Common myeloid progenitor, CD34-positive (primary cell): ENCODE measurements around the gene TRDN.

Source experiments
- CTCF ChIA-PET: fragments of 350-600 bp; sonication (Branson Sonifier 250); formaldehyde crosslinking; loops from one replicate; lab custom pipeline; 2021; ENCODE audit warnings: antibody characterized with exemption; lab: Charles Lee
- POLR2A ChIA-PET: fragments of 350-600 bp; sonication (Branson Sonifier 250); formaldehyde crosslinking; loops from one replicate; lab custom pipeline; 2021; ENCODE audit warnings: antibody characterized with exemption; lab: Charles Lee
- DNase-seq, 3 donors: peaks; one replicate each; pipeline versions ENCODE4 v3.0.0 to v3.0.0-alpha.2; 2013
- H3K27ac ChIP-seq, 2 experiments: 1 replicate in 1 of 2; 2 replicates in 1 of 2; pipeline ENCODE4 v1.7.0; 2013; ENCODE audit warnings: inconsistent platforms in 2 of 2, low read length in 2 of 2, mild to moderate bottlenecking in 2 of 2, low read depth in 1 of 2, moderate library complexity in 1 of 2; ENCODE audit not compliant: severe bottlenecking in 2 of 2, insufficient read depth in 1 of 2, poor library complexity in 1 of 2
- H3K27me3 ChIP-seq, 5 experiments: replicated peaks in 2 of 5; 1 replicate in 3 of 5; 2 replicates in 2 of 5; pipeline versions ENCODE4 v1.6.1 to v1.7.0; 2013; ENCODE audit warnings: low read length in 4 of 5, mild to moderate bottlenecking in 2 of 5, moderate library complexity in 2 of 5, inconsistent platforms in 1 of 5; ENCODE audit not compliant: insufficient read depth in 5 of 5, control insufficient read depth in 4 of 5
- H3K36me3 ChIP-seq, 4 experiments: 1 replicate in 2 of 4; 2 replicates in 2 of 4; pipeline versions ENCODE4 v1.6.1 to v1.7.0; 2013; ENCODE audit warnings: low read length in 3 of 4, control low read depth in 1 of 4, mild to moderate bottlenecking in 1 of 4; ENCODE audit not compliant: control insufficient read depth in 4 of 4, insufficient read depth in 4 of 4
- H3K4me1 ChIP-seq, 4 experiments: 1 replicate in 3 of 4; 2 replicates in 1 of 4; pipeline versions ENCODE4 v1.6.1 to v1.7.1; 2013; ENCODE audit warnings: low read length in 3 of 4, mild to moderate bottlenecking in 3 of 4, control low read depth in 1 of 4, inconsistent platforms in 1 of 4, moderate library complexity in 1 of 4; ENCODE audit not compliant: control insufficient read depth in 4 of 4, insufficient read depth in 4 of 4; ENCODE audit errors: control extremely low read depth in 1 of 4
- H3K4me3 ChIP-seq, 7 experiments: 1 replicate in 4 of 7; 2 replicates in 3 of 7; pipeline versions ENCODE4 v1.5.1 to v1.7.0; 2013; ENCODE audit warnings: mild to moderate bottlenecking in 7 of 7, low read length in 6 of 7, moderate library complexity in 6 of 7, inconsistent platforms in 2 of 7, low read depth in 2 of 7, control low read depth in 1 of 7; ENCODE audit not compliant: insufficient read depth in 4 of 7, control insufficient read depth in 1 of 7; ENCODE audit errors: extremely low read depth in 1 of 7
- H3K9me3 ChIP-seq, 5 experiments: 1 replicate in 4 of 5; 2 replicates in 1 of 5; pipeline versions ENCODE4 v1.6.1 to v1.7.1; 2013; ENCODE audit warnings: low read length in 4 of 5, mild to moderate bottlenecking in 2 of 5, inconsistent platforms in 1 of 5, low read depth in 1 of 5, moderate library complexity in 1 of 5; ENCODE audit not compliant: control insufficient read depth in 4 of 5, insufficient read depth in 2 of 5; ENCODE audit errors: control extremely low read depth in 1 of 5
- WGBS: methylation state at CpG from one replicate; pipeline ENCODE4 v1.1.5; 2013; ENCODE audit not compliant: insufficient coverage; 5-methylcytosine and 5-hydroxymethylcytosine counted together

Gene TRDN

GRCh38 chr6:123423130-123423529 is 213.6 kb downstream of the TRDN start:
- no peak for DNase-seq
- ChIA-PET POLR2A (no interaction called here), CTCF (no interaction called here)
- no peak overlapping the region for H3K27ac ChIP-seq
- peaks cover 0 to 2% (median 0%) of the 10 kb centered on the region in 5 experiments for H3K27me3 ChIP-seq
- WGBS, result no CpG with 5 or more reads among the region's 1 CpG
- H3K4me3 ChIP-seq, result no peak overlapping the region
- no peaks in the 10 kb centered on the region for H3K36me3 ChIP-seq
- no peaks in the 10 kb centered on the region for H3K4me1 ChIP-seq
- no peaks in the 10 kb centered on the region for H3K9me3 ChIP-seq

- Histone ChIP-seq H3K4me3 (no peak overlapping the region), H3K36me3 (no peaks in the 10 kb centered on the region), H3K27ac (no peak overlapping the region), H3K4me1 (no peaks in the 10 kb centered on the region), H3K27me3 (peaks cover 0 to 2% (median 0%) of the 10 kb centered on the region in 5 experiments), H3K9me3 (no peaks in the 10 kb centered on the region)
- ChIA-PET POLR2A (no interaction called here), CTCF (no interaction called here)
- WGBS, result no CpG with 5 or more reads among the region's 1 CpG
- no peak for DNase-seq
Measured at GRCh38 chr6:123420512-123420911, 216.2 kb downstream of the TRDN start.

- DNase-seq, result no peak
- no peaks in the 10 kb centered on the region for H3K36me3 ChIP-seq
- no peak overlapping the region for H3K27ac ChIP-seq
- POLR2A ChIA-PET, result no interaction called here
- CTCF ChIA-PET, result interaction anchor here (0.8 to 2.9 kb wide), 4 partner anchors 9 to 298 kb away, joined by 3 to 24 read pairs (median 5); no protein-coding TSS in a partner anchor
- no peak overlapping the region for H3K4me3 ChIP-seq
- no peaks in the 10 kb centered on the region for H3K9me3 ChIP-seq
- WGBS, result 71% methylated on average over 1 of the region's 3 CpGs
- H3K27me3 ChIP-seq, result peaks cover 0 to 2% (median 0%) of the 10 kb centered on the region in 5 experiments
- H3K4me1 ChIP-seq, result no peaks in the 10 kb centered on the region
Measured at GRCh38 chr6:123418071-123418470, 218.7 kb downstream of the TRDN start.

GRCh38 chr6:123417535-123417934 is 219.2 kb downstream of the TRDN start:
- no peak overlapping the region for H3K4me3 ChIP-seq
- no peaks in the 10 kb centered on the region for H3K4me1 ChIP-seq
- H3K9me3 ChIP-seq, result no peaks in the 10 kb centered on the region
- ChIA-PET POLR2A (no interaction called here), CTCF (interaction anchor here (1.8 to 2.9 kb wide), 3 partner anchors 10 to 299 kb away, joined by 4 to 24 read pairs (median 6); no protein-coding TSS in a partner anchor)
- WGBS, result 83% methylated on average over 1 of the region's 3 CpGs
- no peaks in the 10 kb centered on the region for H3K36me3 ChIP-seq
- H3K27ac ChIP-seq, result no peak overlapping the region
- DNase-seq, result no peak
- peaks cover 0 to 2% (median 0%) of the 10 kb centered on the region in 5 experiments for H3K27me3 ChIP-seq

GRCh38 chr6:123415844-123416468 is 220.8 kb downstream of the TRDN start:
- Histone ChIP-seq H3K27me3 (peaks cover 0 to 2% (median 0%) of the 10 kb centered on the region in 5 experiments), H3K4me3 (no peak overlapping the region), H3K36me3 (no peaks in the 10 kb centered on the region), H3K27ac (no peak overlapping the region), H3K9me3 (no peaks in the 10 kb centered on the region), H3K4me1 (no peaks in the 10 kb centered on the region)
- peak; percentile 51 to 82 (median 75) for DNase-seq
- 33% methylated on average over 3 of the region's 6 CpGs for WGBS
- CTCF ChIA-PET, result interaction anchor here (0.9 to 2.9 kb wide), 3 partner anchors 297 to 1380 kb away, joined by 3 to 24 read pairs (median 4); no protein-coding TSS in a partner anchor
- POLR2A ChIA-PET, result no interaction called here

GRCh38 chr6:123404975-123405374 is 231.8 kb downstream of the TRDN start:
- no peak for DNase-seq
- H3K4me3 ChIP-seq, result no peak overlapping the region
- CTCF ChIA-PET, result no interaction called here
- POLR2A ChIA-PET, result no interaction called here
- no peaks in the 10 kb centered on the region for H3K9me3 ChIP-seq
- H3K36me3 ChIP-seq, result no peaks in the 10 kb centered on the region
- no CpG with 5 or more reads among the region's 1 CpG for WGBS
- no peaks in the 10 kb centered on the region for H3K4me1 ChIP-seq
- peaks cover 0 to 2% (median 0%) of the 10 kb centered on the region in 5 experiments for H3K27me3 ChIP-seq
- H3K27ac ChIP-seq, result no peak overlapping the region

GRCh38 chr6:123402052-123402451 is 234.7 kb downstream of the TRDN start:
- CTCF ChIA-PET, result interaction anchor here (0.6 kb wide), 1 partner anchor 9 kb away, joined by 3 read pairs; no protein-coding TSS in a partner anchor

More at GRCh38 chr6:123402052-123402451, 234.7 kb downstream of the TRDN start:
- Histone ChIP-seq H3K4me1 (no peaks in the 10 kb centered on the region), H3K4me3 (no peak overlapping the region), H3K36me3 (no peaks in the 10 kb centered on the region), H3K9me3 (no peaks in the 10 kb centered on the region), H3K27me3 (no peaks in the 10 kb centered on the region), H3K27ac (no peak overlapping the region)
- DNase-seq, result no peak
- whole genome bisulfite sequencing, result 71% methylated on average over 1 of the region's 2 CpGs
- POLR2A ChIA-PET, result no interaction called here
